NCI-H1694 (cell line): ENCODE data around the gene PTH2R.
"Not testable (repeated sequence)": the region's sequence is repeated elsewhere in the genome, so short reads cannot be mapped to it uniquely, and the experiment has no call there.

Source experiments
- DNase-seq: peaks from one replicate; lab custom pipeline; 2025; lab: John Stamatoyannopoulos, UW

Gene PTH2R

DNA sequence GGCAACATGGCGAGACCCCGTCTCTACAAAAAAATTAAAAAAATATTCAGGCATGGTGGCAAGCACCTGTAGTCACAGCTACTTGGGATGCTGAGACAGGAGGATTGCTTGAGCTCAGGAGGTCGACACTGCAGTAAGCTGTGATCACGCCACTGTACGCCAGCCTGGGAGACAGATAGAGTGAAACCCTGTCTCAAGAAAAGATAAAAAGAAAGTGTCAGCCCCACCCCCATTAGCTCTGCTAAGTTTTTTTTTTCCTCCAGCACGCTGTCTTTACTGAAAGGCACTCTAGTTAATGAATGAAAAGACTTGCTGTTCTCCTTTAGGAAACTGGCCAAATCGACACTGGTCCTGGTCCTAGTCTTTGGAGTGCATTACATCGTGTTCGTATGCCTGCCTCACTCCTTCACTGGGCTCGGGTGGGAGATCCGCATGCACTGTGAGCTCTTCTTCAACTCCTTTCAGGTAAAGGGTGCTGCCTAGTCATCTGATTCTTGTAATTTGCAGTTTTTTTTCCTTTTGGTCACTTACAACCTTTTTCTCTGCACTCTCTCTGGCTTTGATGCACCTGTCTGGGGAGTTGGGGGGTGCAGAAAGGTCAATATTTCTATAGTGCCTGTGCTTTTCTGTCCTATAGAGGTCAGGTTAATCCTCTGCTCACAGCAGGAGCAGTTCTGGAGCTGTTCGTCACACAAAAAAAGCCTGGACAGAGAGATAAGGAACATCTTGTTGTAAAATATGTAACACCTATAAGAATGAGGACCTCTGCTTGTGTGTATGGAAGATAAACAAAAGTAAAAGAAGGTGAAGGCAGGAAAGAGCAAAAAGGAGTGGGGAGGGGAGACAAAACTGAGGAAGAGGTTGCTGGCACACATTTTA lies 82.3 kb downstream of the PTH2R start:
- no peak for DNase-seq

- DNase-seq, result no peak
These were observed 83.1 kb downstream of the PTH2R start for GRCh38 chr2:208489687-208490086.

- DNase-seq, result no peak
These were observed 83.9 kb downstream of the PTH2R start for GRCh38 chr2:208490492-208490891.

DNA sequence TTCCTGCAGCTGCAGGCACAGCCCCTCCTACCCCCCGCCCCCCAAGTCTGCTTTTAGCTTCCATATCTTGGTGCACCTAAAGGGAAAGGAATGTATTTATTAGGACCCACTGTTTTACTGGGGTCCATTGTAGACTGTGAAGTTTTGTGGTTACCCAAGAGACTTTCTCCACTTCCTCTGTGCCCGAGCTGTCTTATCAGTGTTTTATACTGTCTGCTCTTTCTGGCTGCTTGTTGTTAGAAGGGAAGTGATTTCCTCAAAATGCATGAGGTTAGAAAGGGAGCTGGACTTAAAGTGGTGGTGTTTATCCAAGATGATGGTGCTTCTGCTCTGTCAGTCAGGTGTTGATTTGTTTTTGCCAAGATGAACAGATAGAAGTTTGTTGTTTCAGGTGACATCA lies 85.0 kb downstream of the PTH2R start:
- DNase-seq, result no peak

- DNase-seq, result no peak
These were observed 85.5 kb downstream of the PTH2R start for GRCh38 chr2:208492069-208492468.

DNA sequence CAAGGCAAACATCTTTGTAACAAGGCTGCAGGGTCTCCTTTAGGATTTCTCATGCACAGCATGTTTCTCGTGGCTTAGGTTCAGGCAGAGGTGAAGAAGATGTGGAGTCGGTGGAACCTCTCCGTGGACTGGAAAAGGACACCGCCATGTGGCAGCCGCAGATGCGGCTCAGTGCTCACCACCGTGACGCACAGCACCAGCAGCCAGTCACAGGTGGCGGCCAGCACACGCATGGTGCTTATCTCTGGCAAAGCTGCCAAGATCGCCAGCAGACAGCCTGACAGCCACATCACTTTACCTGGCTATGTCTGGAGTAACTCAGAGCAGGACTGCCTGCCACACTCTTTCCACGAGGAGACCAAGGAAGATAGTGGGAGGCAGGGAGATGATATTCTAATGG lies 86.6 kb downstream of the PTH2R start:
- DNase-seq, result no peak

- no peak for DNase-seq
These were observed 89.5 kb downstream of the PTH2R start for GRCh38 chr2:208496129-208496528.

DNA sequence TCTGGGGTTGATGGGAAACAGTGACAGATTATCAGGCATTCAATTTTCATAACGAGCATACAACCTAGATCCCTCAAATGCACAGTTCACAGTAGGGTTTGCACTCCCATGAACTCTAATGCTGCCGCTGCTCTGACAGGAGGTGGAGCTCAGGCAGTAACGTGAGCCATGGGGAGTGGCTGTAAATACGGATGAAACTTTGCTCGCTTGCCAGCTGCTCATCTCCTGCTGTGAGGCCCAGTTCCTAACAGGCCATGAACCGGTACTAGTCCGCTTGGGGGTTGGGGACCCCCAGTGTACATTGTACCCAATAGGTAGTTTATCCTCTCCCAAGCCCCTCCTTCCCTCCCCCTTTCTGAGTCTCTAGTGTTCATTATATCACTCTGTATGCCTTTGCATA lies 94.6 kb downstream of the PTH2R start:
- DNase-seq, result no peak

GRCh38 chr2:208502288-208502687 lies 95.7 kb downstream of the PTH2R start:
- DNase-seq, result no peak

DNA sequence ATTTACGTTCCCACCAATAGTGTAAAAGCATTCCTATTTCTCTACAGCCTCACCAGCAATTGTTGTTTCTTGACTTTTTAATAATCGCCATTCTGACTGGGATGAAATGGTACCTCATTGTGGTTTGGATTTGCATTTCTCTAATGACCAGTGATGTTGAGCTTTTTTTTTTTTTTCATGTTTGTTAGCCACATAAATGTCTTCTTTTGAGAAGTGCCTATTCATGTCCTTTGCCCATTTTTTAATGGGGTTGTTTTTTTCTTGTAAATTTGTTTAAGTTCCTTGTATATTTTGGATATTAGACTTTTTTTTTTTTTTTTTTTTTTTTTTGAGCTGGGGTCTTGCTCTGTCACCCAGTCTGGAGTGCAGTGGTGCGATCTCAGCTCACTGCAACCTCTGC lies 98.8 kb downstream of the PTH2R start:
- DNase-seq, result not testable (repeated sequence)

DNA sequence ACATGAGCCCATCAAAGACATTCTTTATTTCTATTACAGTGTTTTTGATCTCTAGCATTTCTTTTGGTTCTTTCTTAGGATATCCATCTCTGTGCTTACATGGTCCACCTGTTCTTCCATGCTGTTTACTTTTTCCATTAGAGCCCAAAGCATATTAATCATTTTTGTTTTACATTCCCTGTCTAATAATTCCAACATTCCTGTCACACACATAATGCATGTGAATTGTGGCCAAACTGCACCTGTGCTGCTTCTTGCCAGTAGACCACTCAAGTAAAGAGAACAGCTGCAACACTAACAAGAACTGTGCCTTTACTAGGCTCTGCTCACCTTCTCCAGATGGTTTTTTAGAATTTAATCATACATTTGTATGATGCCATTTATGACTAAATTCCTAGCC lies 103.0 kb downstream of the PTH2R start:
- no peak for DNase-seq

DNA sequence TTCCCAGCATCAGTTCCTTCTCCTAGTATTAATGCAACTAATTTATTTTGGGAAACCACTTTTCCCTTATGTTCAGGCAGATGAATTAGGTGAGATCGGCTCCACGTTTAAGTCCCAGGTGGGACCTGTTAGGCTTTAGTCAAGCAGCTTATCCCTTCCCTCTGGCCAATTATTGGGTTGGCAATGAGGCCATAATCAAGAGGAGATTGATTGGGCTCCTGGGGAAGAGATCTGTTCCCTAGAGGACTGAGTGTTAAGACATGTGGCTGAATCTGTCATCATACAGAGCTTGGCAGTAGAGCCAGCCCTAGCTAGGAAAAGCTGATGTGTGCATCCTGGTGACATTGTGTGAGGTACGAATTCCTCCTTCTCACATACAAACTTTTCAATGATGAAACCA lies 104.4 kb downstream of the PTH2R start:
- DNase-seq, result no peak

DNA sequence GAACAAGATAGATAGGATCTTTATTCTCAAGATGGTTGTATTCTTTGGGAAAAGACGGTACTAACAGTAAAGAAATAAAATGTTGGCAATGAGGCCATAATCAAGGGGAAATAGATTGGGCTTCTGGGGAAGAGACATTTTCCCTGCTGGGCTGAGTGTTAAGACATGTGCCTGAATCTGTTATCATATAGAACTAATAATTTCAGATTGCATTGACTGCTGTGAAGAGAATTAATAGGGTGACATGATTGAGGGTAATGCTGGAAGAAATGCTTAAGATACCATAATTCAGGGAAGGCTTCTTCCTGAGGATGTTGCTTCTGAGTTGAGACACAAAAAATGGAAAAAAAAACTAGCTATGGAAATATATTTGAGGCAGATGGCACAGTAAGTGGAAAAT lies 105.0 kb downstream of the PTH2R start:
- no peak for DNase-seq

DNA sequence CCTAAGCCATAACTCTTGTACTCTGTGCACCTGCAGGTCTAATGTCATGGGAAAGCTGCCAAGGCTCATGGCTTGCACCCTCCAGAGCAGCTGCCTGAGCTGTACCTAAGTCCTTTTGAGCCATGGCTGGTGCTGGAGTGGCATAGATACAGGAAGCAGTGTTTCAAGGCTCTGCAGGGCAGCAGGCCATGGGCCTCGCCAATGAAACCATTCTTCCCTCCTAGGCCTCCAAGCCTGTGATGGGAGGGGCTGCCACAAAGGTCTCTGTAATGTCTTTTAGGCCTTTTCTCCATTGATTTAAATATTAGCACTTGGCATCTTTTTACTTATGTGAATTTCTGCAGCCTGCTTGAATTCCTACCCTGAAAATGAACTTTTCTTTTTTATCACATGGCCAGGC lies 108.5 kb downstream of the PTH2R start:
- no peak for DNase-seq

DNA sequence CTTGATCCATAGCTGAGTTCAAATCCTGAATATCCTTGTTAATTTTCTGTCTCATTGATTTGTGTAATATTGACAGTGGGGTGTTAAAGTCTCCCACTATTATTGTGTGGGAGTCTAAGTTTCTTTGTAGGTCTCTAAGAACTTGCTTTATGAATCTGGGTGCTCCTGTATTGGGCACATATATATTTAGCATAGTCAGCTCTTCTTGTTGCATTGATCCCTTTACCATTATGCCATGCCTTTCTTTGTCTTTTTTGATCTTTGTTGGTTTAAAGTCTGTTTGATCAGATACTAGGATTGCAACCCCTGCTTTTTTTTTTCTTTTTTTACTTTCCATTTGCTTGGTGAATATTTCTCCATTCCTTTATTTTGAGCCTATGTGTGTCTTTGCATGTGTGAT lies 116.5 kb downstream of the PTH2R start:
- DNase-seq, result not testable (repeated sequence)

- DNase-seq, result not testable (repeated sequence)
These were observed 118.6 kb downstream of the PTH2R start for GRCh38 chr2:208525165-208525564.

DNA sequence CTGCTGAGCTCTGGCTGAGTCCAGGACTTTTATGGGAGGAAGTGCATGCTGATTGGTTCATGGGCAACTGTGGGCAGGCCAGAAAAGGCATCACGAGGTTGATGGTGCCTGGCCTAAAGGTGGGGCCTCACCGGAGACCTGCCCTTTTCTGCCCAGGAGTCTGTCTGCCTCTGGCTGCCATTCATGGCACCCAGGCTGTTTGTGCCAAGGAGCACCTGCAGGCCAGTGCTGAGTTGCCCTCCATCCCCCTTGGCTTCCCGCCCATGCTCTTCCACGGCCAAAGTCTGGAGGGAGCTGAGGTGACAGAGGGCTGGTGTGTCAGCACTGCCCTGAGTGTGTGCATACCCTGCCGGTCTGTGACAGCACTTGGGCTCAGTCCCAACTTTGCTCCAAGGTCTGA lies 123.2 kb downstream of the PTH2R start:
- DNase-seq, result no peak

- DNase-seq, result no peak
These were observed 124.8 kb downstream of the PTH2R start for GRCh38 chr2:208531361-208531760.

DNA sequence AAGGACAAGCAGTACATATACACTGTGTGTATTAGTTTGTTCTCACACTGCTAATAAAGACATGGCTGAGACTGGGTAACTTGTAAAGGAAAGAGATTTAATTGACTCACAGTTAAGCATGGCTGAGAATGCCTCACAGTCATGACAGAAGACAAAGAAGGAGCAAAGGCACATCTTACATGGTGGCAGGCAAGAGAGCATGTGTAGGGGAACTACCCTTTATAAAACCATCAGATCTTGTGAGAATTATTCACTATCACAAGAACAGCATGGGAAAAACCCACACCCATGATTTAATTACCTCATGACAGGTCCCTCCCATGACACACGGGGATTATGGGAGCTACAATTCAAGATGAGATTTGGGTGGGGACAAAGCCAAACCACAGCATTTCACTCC lies 129.0 kb downstream of the PTH2R start:
- DNase-seq, result not testable (repeated sequence)

- DNase-seq, result no peak
These were observed 134.9 kb downstream of the PTH2R start for GRCh38 chr2:208541461-208541988.

- DNase-seq, result no peak
These were observed 135.4 kb downstream of the PTH2R start for GRCh38 chr2:208541989-208542464.

- no peak for DNase-seq
These were observed 136.0 kb downstream of the PTH2R start for GRCh38 chr2:208542465-208543041.
